Measurements from ENCODE around the gene ADORA2A. TPM values are rescaled to one million over a fixed set of nuclear protein-coding genes. Genes with fewer than 3 reads are reported as not detected.

The ADORA2A gene
- total and polyA plus RNA-seq, 10 of the 15 experiments (the other 5 are each of a cell fraction or from before 2014, with no cell fraction given), result 0.69 to 31.2 (median 18.3) TPM

DNA sequence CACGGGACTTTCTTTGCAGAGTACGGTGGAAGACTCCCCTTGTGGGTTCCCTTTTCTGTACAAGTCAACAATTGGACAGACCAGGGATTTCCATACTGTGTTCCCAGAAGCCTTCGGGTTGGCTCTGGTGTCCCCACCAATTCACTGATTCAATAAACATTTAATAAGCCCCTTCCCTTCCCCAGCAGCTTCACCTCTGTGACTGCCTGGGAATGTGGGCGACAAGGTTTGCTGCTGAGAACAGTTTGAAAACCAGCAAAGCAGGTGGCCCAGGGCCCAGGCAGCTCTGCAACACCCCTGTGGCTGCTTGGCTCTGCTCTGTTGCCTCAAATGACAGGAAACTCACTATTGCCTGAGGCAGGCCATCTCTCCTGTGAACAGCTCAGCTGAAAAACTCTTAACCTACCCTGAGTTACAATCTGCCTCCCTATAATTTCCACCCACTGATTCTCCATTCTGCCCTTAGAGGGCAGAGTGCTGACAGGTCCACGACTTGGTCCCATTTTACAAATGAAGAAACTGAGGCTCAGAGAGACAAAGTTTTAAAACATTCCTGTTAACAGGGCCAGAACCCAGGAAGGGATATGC, 10.4 kb downstream of the ADORA2A start (continued):
- TF ChIP-seq TAF1 (IDR thresholded peaks at IDR 0.05; ENCODE audit: borderline replicate concordance, low read depth, low read length), result no peak
- TF ChIP-seq ZNF384 (IDR thresholded peaks at IDR 0.05; ENCODE audit: borderline replicate concordance, low read depth, low read length), result no peak
- TF ChIP-seq, protein P1, sequence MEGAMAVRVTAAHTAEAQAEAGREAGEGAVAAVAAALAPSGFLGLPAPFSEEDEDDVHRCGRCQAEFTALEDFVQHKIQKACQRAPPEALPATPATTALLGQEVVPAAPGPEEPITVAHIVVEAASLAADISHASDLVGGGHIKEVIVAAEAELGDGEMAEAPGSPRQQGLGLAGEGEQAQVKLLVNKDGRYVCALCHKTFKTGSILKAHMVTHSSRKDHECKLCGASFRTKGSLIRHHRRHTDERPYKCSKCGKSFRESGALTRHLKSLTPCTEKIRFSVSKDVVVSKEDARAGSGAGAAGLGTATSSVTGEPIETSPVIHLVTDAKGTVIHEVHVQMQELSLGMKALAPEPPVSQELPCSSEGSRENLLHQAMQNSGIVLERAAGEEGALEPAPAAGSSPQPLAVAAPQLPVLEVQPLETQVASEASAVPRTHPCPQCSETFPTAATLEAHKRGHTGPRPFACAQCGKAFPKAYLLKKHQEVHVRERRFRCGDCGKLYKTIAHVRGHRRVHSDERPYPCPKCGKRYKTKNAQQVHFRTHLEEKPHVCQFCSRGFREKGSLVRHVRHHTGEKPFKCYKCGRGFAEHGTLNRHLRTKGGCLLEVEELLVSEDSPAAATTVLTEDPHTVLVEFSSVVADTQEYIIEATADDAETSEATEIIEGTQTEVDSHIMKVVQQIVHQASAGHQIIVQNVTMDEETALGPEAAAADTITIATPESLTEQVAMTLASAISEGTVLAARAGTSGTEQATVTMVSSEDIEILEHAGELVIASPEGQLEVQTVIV (IDR thresholded peaks at IDR 0.05; ENCODE audit: borderline replicate concordance, partially characterized antibody), result no peak
- TF ChIP-seq HDGF (IDR thresholded peaks at IDR 0.05), result 0 out of 2 replicates have a peak, but pooled peaks have one; percentile 20
- TF ChIP-seq, protein P2, sequence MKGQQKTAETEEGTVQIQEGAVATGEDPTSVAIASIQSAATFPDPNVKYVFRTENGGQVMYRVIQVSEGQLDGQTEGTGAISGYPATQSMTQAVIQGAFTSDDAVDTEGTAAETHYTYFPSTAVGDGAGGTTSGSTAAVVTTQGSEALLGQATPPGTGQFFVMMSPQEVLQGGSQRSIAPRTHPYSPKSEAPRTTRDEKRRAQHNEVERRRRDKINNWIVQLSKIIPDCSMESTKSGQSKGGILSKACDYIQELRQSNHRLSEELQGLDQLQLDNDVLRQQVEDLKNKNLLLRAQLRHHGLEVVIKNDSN (IDR thresholded peaks at IDR 0.05; ENCODE audit: borderline replicate concordance, extremely low read length, insufficient read depth, low read depth, low read length), result no peak
- peak; percentile 75 for TF ChIP-seq MEF2B (IDR thresholded peaks at IDR 0.05; ENCODE audit: partially characterized antibody, poor library complexity, severe bottlenecking)
- TF ChIP-seq STAT1 (conservative IDR thresholded peaks at IDR 0.05), result no peak
- 0 out of 2 replicates have a peak, but pooled peaks have one; percentile 47 for TF ChIP-seq PAX5 (IDR thresholded peaks at IDR 0.05; ENCODE audit: borderline replicate concordance, low read depth, low read length)
- no peak for TF ChIP-seq YBX1 (IDR thresholded peaks at IDR 0.05)
- no peak; the same call in 1 of the 2 replicates for TF ChIP-seq SMC3 (IDR thresholded peaks at IDR 0.05; ENCODE audit: borderline replicate concordance, low read length)
- TF ChIP-seq, protein P3, sequence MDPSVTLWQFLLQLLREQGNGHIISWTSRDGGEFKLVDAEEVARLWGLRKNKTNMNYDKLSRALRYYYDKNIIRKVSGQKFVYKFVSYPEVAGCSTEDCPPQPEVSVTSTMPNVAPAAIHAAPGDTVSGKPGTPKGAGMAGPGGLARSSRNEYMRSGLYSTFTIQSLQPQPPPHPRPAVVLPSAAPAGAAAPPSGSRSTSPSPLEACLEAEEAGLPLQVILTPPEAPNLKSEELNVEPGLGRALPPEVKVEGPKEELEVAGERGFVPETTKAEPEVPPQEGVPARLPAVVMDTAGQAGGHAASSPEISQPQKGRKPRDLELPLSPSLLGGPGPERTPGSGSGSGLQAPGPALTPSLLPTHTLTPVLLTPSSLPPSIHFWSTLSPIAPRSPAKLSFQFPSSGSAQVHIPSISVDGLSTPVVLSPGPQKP (IDR thresholded peaks at IDR 0.05; ENCODE audit: low read depth, low read length), result no peak
- TF ChIP-seq CREM (IDR thresholded peaks at IDR 0.05; ENCODE audit: low read depth), result no peak
- TF ChIP-seq, protein P4, sequence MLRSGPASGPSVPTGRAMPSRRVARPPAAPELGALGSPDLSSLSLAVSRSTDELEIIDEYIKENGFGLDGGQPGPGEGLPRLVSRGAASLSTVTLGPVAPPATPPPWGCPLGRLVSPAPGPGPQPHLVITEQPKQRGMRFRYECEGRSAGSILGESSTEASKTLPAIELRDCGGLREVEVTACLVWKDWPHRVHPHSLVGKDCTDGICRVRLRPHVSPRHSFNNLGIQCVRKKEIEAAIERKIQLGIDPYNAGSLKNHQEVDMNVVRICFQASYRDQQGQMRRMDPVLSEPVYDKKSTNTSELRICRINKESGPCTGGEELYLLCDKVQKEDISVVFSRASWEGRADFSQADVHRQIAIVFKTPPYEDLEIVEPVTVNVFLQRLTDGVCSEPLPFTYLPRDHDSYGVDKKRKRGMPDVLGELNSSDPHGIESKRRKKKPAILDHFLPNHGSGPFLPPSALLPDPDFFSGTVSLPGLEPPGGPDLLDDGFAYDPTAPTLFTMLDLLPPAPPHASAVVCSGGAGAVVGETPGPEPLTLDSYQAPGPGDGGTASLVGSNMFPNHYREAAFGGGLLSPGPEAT (IDR thresholded peaks at IDR 0.05; ENCODE audit: low read depth), result peak; percentile 83
- no peak for TF ChIP-seq ZZZ3 (IDR thresholded peaks at IDR 0.05; ENCODE audit: control insufficient read depth, insufficient read length, low read depth)
- TF ChIP-seq, protein P5, sequence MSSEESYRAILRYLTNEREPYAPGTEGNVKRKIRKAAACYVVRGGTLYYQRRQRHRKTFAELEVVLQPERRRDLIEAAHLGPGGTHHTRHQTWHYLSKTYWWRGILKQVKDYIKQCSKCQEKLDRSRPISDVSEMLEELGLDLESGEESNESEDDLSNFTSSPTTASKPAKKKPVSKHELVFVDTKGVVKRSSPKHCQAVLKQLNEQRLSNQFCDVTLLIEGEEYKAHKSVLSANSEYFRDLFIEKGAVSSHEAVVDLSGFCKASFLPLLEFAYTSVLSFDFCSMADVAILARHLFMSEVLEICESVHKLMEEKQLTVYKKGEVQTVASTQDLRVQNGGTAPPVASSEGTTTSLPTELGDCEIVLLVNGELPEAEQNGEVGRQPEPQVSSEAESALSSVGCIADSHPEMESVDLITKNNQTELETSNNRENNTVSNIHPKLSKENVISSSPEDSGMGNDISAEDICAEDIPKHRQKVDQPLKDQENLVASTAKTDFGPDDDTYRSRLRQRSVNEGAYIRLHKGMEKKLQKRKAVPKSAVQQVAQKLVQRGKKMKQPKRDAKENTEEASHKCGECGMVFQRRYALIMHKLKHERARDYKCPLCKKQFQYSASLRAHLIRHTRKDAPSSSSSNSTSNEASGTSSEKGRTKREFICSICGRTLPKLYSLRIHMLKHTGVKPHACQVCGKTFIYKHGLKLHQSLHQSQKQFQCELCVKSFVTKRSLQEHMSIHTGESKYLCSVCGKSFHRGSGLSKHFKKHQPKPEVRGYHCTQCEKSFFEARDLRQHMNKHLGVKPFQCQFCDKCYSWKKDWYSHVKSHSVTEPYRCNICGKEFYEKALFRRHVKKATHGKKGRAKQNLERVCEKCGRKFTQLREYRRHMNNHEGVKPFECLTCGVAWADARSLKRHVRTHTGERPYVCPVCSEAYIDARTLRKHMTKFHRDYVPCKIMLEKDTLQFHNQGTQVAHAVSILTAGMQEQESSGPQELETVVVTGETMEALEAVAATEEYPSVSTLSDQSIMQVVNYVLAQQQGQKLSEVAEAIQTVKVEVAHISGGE (CRISPR knock-in tag; IDR thresholded peaks at IDR 0.05), result no peak
- TF ChIP-seq GABPA (IDR thresholded peaks at IDR 0.05; ENCODE audit: low read depth), result no peak
- TF ChIP-seq ZSCAN29 (IDR thresholded peaks at IDR 0.05), result no peak
- TF ChIP-seq EED (IDR thresholded peaks at IDR 0.05; ENCODE audit: low read depth), result no peak
- TF ChIP-seq CHD2 (IDR thresholded peaks at IDR 0.05; ENCODE audit: borderline replicate concordance, low read depth, low read length), result no peak
